Adipose tissue (tissue), 3 donors: Measurements from ENCODE around the gene ONECUT1. TPM values are rescaled to one million over a fixed set of nuclear protein-coding genes. Genes with fewer than 3 reads are reported as not detected.

ENCODE experiments used
- H3K27ac ChIP-seq: one replicate; pipeline ENCODE4 v1.5.1; 2013; ENCODE audit warnings: low read depth, low read length
- WGBS, 3 donors: extraction: QIAGEN DNeasy Blood & Tissue Kit; methylation state at CpG; one replicate each; pipeline ENCODE4 v1.1.7; 2013; 5-methylcytosine and 5-hydroxymethylcytosine counted together
- polyA plus RNA-seq, 3 donors: library from polyadenylated mRNA; stranded (reverse); fragments of 200-250 nt; gene quantifications; one replicate each; pipeline ENCODE4 v1.2.3, GENCODE V29; 2013
- donor health status: healthy with polysubstance abuse.
- donor health status: Bipolar disorder and iron deficiency.
- donor health status: healthy.

Gene ONECUT1
- polyA plus RNA-seq, 3 donors: 6.5 TPM; not detected in 2

- 3 to 8% (median 6%) methylated on average over 28 of the region's 28 CpGs for WGBS, 3 donors
- H3K27ac ChIP-seq: no peak overlapping the region
Measured at GRCh38 chr15:52786436-52787122, 3.6 kb downstream of the ONECUT1 start.

- WGBS, 3 donors: 2 to 6% (median 5%) methylated on average over 27 of the region's 27 CpGs
- H3K27ac ChIP-seq: no peak overlapping the region
Measured at GRCh38 chr15:52785672-52786406, 4.3 kb downstream of the ONECUT1 start.

GRCh38 chr15:52784799-52785671, 5.1 kb downstream of the ONECUT1 start:
- WGBS, 3 donors: 1 to 4% (median 3%) methylated on average over 64 of the region's 64 CpGs
- H3K27ac ChIP-seq: no peak overlapping the region

GRCh38 chr15:52783929-52784798, 6.0 kb downstream of the ONECUT1 start:
- WGBS, 3 donors: 1 to 4% (median 3%) methylated on average over 57 of the region's 57 CpGs
- no peak overlapping the region for H3K27ac ChIP-seq

- 7 to 12% (median 9%) methylated on average over 34 of the region's 34 CpGs for WGBS, 3 donors
- H3K27ac ChIP-seq: no peak overlapping the region
Measured at GRCh38 chr15:52783191-52783829, 6.8 kb downstream of the ONECUT1 start.

- WGBS, 3 donors: 36 to 43% (median 40%) methylated on average over 1 of the region's 1 CpG
- no peak overlapping the region for H3K27ac ChIP-seq
Measured at GRCh38 chr15:52782514-52782913, 7.6 kb downstream of the ONECUT1 start.

GRCh38 chr15:52780172-52780980, 9.8 kb downstream of the ONECUT1 start:
- WGBS, 3 donors: 4% methylated on average over 18 of the region's 18 CpGs

GRCh38 chr15:52778457-52778856, 11.7 kb downstream of the ONECUT1 start:
- WGBS, 3 donors: 27 to 68% (median 41%) methylated on average over 1 of the region's 1 CpG
- no peak overlapping the region for H3K27ac ChIP-seq

More at GRCh38 chr15:52780172-52780980, 9.8 kb downstream of the ONECUT1 start:
- no peak overlapping the region for H3K27ac ChIP-seq

- no peak overlapping the region for H3K27ac ChIP-seq
- WGBS, 3 donors: 52 to 59% (median 57%) methylated on average over 5 of the region's 5 CpGs
Measured at GRCh38 chr15:52772766-52773165, 17.4 kb downstream of the ONECUT1 start.

GRCh38 chr15:52765785-52766184, 24.4 kb downstream of the ONECUT1 start:
- H3K27ac ChIP-seq: no peak overlapping the region
- WGBS, 3 donors: 52 to 61% (median 53%) methylated on average over 3 of the region's 3 CpGs

- 86 to 91% (median 88%) methylated on average over 5 of the region's 5 CpGs for WGBS, 3 donors
- no peak overlapping the region for H3K27ac ChIP-seq
Measured at GRCh38 chr15:52764731-52765130, 25.4 kb downstream of the ONECUT1 start.

- no peak overlapping the region for H3K27ac ChIP-seq
- WGBS, 3 donors: 66 to 78% (median 76%) methylated on average over 5 of the region's 5 CpGs
Measured at GRCh38 chr15:52762621-52763020, 27.5 kb downstream of the ONECUT1 start.

- WGBS, 3 donors: 81 to 100% (median 87%) methylated on average over 1 of the region's 1 CpG
- H3K27ac ChIP-seq: no peak overlapping the region
Measured at GRCh38 chr15:52760562-52760961, 29.6 kb downstream of the ONECUT1 start.

GRCh38 chr15:52759969-52760368, 30.2 kb downstream of the ONECUT1 start:
- 79 to 89% (median 88%) methylated on average over 6 of the region's 6 CpGs for WGBS, 3 donors
- H3K27ac ChIP-seq: no peak overlapping the region

GRCh38 chr15:52757496-52757895, 32.6 kb downstream of the ONECUT1 start:
- no peak overlapping the region for H3K27ac ChIP-seq
- WGBS, 3 donors: 81 to 87% (median 85%) methylated on average over 6 of the region's 6 CpGs

- WGBS, 3 donors: 49 to 93% (median 70%) methylated on average over 2 of the region's 2 CpGs
- no peak overlapping the region for H3K27ac ChIP-seq
Measured at GRCh38 chr15:52751522-52751921, 38.6 kb downstream of the ONECUT1 start.

GRCh38 chr15:52749258-52749657, 40.9 kb downstream of the ONECUT1 start:
- no peak overlapping the region for H3K27ac ChIP-seq
- WGBS, 3 donors: 51 to 67% (median 63%) methylated on average over 4 of the region's 4 CpGs
